Esophagus squamous epithelium (tissue), 5 donors: Measurements from ENCODE around the gene PTCH1. TPM values are rescaled to one million over a fixed set of nuclear protein-coding genes. Genes with fewer than 3 reads are reported as not detected.

Source experiments
- DNase-seq: peaks from one replicate; lab custom pipeline; 2025; lab: John Stamatoyannopoulos, UW
- H3K27ac ChIP-seq, 4 donors: fragments of 200-600 bp; sonication (generic); one replicate each; pipeline ENCODE4 v1.5.1; 2016 to 2019; ENCODE audit warnings: mild to moderate bottlenecking in 1 of 4
- H3K27me3 ChIP-seq, 4 donors: fragments of 200-600 bp; sonication (generic); 1 replicate in 3 of 4; 2 replicates in 1 of 4; pipeline versions ENCODE4 v1.5.1 to v1.6.0; 2017 to 2021; ENCODE audit warnings: antibody characterized with exemption in 1 of 4
- H3K36me3 ChIP-seq, 3 donors: fragments of 200-600 bp; sonication (generic); one replicate each; pipeline ENCODE4 v1.5.1; 2016 to 2019
- H3K4me1 ChIP-seq, 3 donors: fragments of 200-600 bp; sonication (generic); one replicate each; pipeline ENCODE4 v1.5.1; 2017 to 2019
- H3K4me3 ChIP-seq, 4 donors: fragments of 200-600 bp; sonication (generic); 1 replicate in 3 of 4; 2 replicates in 1 of 4; pipeline ENCODE4 v1.5.1; 2016 to 2019; ENCODE audit warnings: mild to moderate bottlenecking in 2 of 4, moderate library complexity in 1 of 4
- H3K9me3 ChIP-seq, 3 donors: fragments of 200-600 bp; sonication (generic); one replicate each; pipeline ENCODE4 v1.5.1; 2016 to 2019
- CTCF ChIP-seq, 6 experiments: fragments of 450-650 bp in 4 of 6; fragments of 200-600 bp in 2 of 6; sonication (generic) in 2 of 6; IDR thresholded peaks; one replicate each; pipeline ENCODE4 v1.5.1; 2016 to 2019; ENCODE audit warnings: antibody characterized with exemption in 6 of 6, mild to moderate bottlenecking in 4 of 6, moderate library complexity in 4 of 6
- POLR2A ChIP-seq, 4 donors: fragments of 450-650 bp; IDR thresholded peaks; one replicate each; pipeline ENCODE4 v1.6.1; 2017; ENCODE audit warnings: antibody characterized with exemption in 4 of 4, mild to moderate bottlenecking in 4 of 4, moderate library complexity in 3 of 4
- WGBS, 2 donors: methylation state at CpG; one replicate each; pipeline ENCODE4 v1.1.5; 2018; 5-methylcytosine and 5-hydroxymethylcytosine counted together
- intact Hi-C: fragments of 100-400 bp; cut with DNase I; formaldehyde crosslinking; loops from one replicate; pipeline ENCODE4 v1.15.0; 2022
- total RNA-seq, 4 donors: library from RNA; depleted of rRNA; stranded (reverse); fragments of >200 nt; gene quantifications; one replicate each; pipeline ENCODE4 v1.1.0, GENCODE V29; 2016
- donor health status: DM: yes; HTN: yes; CAD: no.

Gene PTCH1
- total RNA-seq, 4 donors from 2014 or later: 1.9 to 11.6 (median 3.5) TPM

DNA sequence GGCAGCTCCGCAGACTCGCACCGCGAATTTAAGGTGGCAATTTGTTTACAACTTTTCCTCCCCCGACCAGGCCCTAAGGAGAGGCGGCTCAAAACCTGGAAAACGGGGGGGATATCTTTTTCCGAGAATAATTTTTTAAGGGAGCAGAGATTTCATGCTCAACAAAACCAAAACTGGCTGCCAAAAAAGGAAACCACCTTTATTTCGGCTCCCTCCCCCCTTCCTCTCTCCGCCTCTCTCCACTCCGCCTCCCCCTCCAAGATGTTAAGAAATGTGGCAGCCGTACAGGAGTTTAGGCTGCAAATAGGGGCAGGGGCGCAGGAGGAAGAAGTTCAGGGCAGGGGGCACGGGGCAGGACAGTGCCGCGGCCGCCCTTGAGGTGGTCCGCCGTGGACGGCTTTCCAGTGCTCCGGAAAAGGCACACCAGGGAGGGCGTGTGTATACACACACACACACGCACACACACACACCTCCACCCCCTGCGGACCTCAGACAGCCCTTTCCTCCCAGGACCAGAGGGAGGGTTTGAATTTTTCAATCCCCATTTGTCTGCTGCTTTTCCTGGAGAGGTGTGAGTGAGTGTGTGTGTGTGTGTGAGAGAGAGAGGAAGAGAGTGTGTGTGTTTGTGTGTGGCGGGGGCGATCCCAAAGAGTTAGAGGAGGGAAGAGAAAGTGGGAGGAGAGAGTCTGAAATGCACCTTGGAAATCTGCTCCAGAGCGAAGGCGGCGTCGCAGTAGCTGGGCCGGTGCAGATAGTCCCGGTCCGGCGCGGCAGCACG is 9.1 kb downstream of the PTCH1 start:
- Histone ChIP-seq H3K27me3 (peaks cover 0 to 5% (median 0%) of the 10 kb centered on the region in 4 donors), H3K9me3 (no peaks in the 10 kb centered on the region), H3K4me3 (peak overlapping the region; percentile 84 to 93 (median 87)), H3K27ac (peak overlapping the region; percentile 85 to 97 (median 94)), H3K36me3 (no peaks in the 10 kb centered on the region), H3K4me1 (peaks cover 8 to 54% (median 16%) of the 10 kb centered on the region in 3 donors)
- DNase-seq: peak; percentile 12
- TF ChIP-seq POLR2A (IDR thresholded peaks at IDR 0.05): peak in 1 of 4 donors; percentile 11
- TF ChIP-seq CTCF (IDR thresholded peaks at IDR 0.05): no peak
- 1 to 2% methylated on average over 23 to 25 of the region's 36 CpGs for WGBS, 2 donors
- intact Hi-C loops: no loop called here

DNA sequence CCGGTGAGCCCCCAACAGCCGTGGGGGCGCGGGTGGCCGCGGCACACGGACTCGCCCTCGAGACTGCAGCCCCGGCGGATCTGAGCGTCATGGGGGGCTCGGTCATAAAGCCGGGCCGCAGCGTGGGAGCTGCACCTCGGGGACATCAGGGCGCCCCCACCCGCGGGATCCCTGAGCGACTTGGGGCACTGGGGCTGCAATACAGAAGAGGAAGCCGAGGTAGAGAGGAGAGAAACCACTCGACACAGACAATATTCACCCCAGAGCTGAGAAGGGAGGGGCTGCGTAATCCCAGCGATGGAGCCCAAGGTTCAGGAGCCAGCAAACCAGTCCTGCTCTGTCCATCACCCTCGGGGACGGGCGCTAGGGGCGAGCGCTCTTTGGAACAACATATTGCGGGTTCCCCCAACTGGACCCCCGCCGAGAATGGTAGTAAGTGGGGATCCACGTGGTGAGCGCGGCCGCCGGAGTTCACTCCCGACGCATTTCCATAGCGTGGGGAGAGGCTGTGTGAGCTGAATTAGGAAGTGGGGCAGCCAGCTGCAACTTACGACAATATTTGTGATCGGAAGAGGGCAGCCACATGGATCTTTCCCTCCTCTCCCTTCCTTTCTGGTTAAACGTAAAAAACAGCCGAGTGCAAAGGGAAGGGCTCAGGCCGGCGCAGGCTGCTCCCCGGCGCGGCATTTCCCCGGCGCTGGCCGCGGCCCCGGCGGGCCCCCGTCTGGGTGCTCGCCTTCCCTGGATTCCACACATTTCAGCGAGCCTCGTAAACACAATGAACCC is 9.9 kb downstream of the PTCH1 start:
- 0% methylated on average over 21 to 38 of the region's 60 CpGs for WGBS, 2 donors
- Histone ChIP-seq H3K4me1 (peaks cover 8 to 54% (median 13%) of the 10 kb centered on the region in 3 donors), H3K9me3 (no peaks in the 10 kb centered on the region), H3K36me3 (no peaks in the 10 kb centered on the region), H3K27ac (peak overlapping the region; percentile 85 to 97 (median 94)), H3K4me3 (peak overlapping the region; percentile 84 to 93 (median 87)), H3K27me3 (peaks cover 0 to 5% (median 0%) of the 10 kb centered on the region in 4 donors)
- no peak for DNase-seq
- intact Hi-C loops: no loop called here
- TF ChIP-seq CTCF (IDR thresholded peaks at IDR 0.05) (no peak), POLR2A (IDR thresholded peaks at IDR 0.05) (peak in 2 of 4 donors; percentile 69 to 71)

DNA sequence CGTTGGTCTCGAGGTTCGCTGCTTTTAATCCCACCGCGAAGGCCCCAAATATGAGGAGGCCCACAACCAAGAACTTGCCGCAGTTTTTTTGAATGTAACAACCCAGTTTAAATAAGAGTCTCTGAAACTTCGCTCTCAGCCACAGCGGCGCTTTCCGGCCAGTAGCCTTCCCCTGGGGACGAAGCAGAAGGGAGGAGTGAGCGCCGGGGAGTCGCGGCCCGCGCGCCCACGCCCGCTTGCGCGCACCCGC is 10.4 kb downstream of the PTCH1 start:
- Histone ChIP-seq H3K4me3 (peak overlapping the region; percentile 84 to 93 (median 87)), H3K27me3 (peaks cover 0 to 5% (median 0%) of the 10 kb centered on the region in 4 donors), H3K36me3 (no peaks in the 10 kb centered on the region), H3K4me1 (peaks cover 5 to 51% (median 11%) of the 10 kb centered on the region in 3 donors), H3K27ac (peak overlapping the region; percentile 85 to 97 (median 94)), H3K9me3 (no peaks in the 10 kb centered on the region)
- DNase-seq: no peak
- intact Hi-C loops: no loop called here
- WGBS, 2 donors: 0% methylated on average over 8 of the region's 23 CpGs; no CpG with 5 or more reads in 1 of the 2 donors
- TF ChIP-seq POLR2A (IDR thresholded peaks at IDR 0.05): no peak
- TF ChIP-seq CTCF (IDR thresholded peaks at IDR 0.05): no peak

DNA sequence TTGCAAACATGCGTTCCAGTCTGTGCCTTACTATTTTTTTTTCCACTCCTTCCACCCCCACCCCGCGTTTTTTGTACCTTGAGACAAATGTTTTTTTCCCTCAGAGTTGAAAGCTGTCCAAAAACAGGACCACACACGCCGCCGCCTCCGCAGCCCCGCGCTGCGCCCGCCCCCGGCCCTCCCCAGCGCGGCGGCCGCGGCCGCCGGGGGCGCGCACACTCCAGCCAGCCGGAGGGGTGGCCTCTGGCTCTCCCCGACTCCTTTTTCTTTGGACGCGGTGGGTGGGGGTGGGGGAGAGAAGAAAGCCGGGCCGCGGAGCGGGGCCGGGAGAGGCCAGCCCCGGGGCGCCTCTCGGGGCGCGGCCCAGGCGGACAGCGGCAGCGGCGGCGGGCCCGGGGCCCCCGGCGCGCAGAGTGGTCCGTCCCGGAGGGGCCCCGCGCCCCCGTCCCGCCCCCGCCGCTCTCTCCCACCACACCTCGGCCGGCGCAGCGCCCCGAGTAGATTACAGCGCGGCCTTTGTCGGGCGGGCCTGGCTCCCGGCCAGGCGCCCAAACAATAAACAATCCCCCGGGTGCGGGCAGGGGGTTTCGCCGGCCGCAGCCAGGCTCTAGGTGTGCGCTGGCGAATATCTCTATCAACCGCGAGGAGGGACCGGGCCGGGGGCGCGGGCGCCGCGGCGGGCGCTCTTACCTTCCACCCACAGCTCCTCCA is 10.9 kb downstream of the PTCH1 start:
- H3K27ac ChIP-seq: peak overlapping the region; percentile 85 to 97 (median 94)
- no peak for DNase-seq
- intact Hi-C loops: no loop called here
- peak overlapping the region; percentile 84 to 93 (median 87) for H3K4me3 ChIP-seq
- 0% methylated on average over 4 of the region's 81 CpGs for WGBS, 2 donors
- no peaks in the 10 kb centered on the region for H3K36me3 ChIP-seq
- H3K9me3 ChIP-seq: no peaks in the 10 kb centered on the region
- H3K4me1 ChIP-seq: peaks cover 5 to 51% (median 11%) of the 10 kb centered on the region in 3 donors
- H3K27me3 ChIP-seq: peaks cover 0 to 5% (median 0%) of the 10 kb centered on the region in 4 donors
- peak in 1 of 6 experiments; percentile 4 for TF ChIP-seq CTCF (IDR thresholded peaks at IDR 0.05)
- no peak for TF ChIP-seq POLR2A (IDR thresholded peaks at IDR 0.05)
